PC-9 (cell line): ENCODE measurements around the gene RPS3A. TPM values are rescaled to one million over a fixed set of nuclear protein-coding genes. Genes with fewer than 3 reads are reported as not detected.

Experiments
- BruUV-seq: library from RNA; stranded (reverse); fragments of 400-500 nt; replicated peaks from 2 replicates; lab custom pipeline; 2021; lab: Mats Ljungman, UMichigan
- CTCF ChIA-PET: fragments of 300-600 bp; sonication (Branson Sonifier 250); formaldehyde crosslinking; loops from one replicate; lab custom pipeline; 2022; ENCODE audit warnings: antibody characterized with exemption; lab: Charles Lee
- POLR2A ChIA-PET: fragments of 300-600 bp; sonication (Branson Sonifier 250); formaldehyde crosslinking; loops from one replicate; lab custom pipeline; 2022; ENCODE audit warnings: antibody characterized with exemption; ENCODE audit not compliant: unreplicated experiment; lab: Charles Lee
- DNase-seq, 2 experiments: peaks; one replicate each; pipeline versions ENCODE4 v3.0.0 to v3.0.0-alpha.2; 2015 to 2022; ENCODE audit warnings: mixed read lengths in 1 of 2
- H2AFZ ChIP-seq: fragments of 200-600 bp; sonication (generic); 2 replicates; pipeline ENCODE4 v1.8.1; 2017; ENCODE audit warnings: antibody characterized with exemption
- H3F3A ChIP-seq: fragments of 200-600 bp; sonication (generic); 2 replicates; pipeline ENCODE4 v1.8.1; 2017; ENCODE audit warnings: antibody characterized with exemption, mild to moderate bottlenecking, low read depth; ENCODE audit not compliant: insufficient read depth
- H3K27ac ChIP-seq: fragments of 200-600 bp; sonication (generic); 2 replicates; pipeline ENCODE4 v1.6.1; 2016; ENCODE audit warnings: mixed run types
- H3K27me3 ChIP-seq: fragments of 200-600 bp; sonication (generic); 2 replicates; pipeline ENCODE4 v1.6.1; 2016; ENCODE audit warnings: low read depth, mixed run types; ENCODE audit not compliant: insufficient read depth
- H3K36me3 ChIP-seq: fragments of 200-600 bp; sonication (generic); 2 replicates; pipeline ENCODE4 v1.6.1; 2016; ENCODE audit warnings: low read depth, mixed run types
- H3K4me1 ChIP-seq: fragments of 200-600 bp; sonication (generic); replicated peaks from 2 replicates; pipeline ENCODE4 v1.6.1; 2016; ENCODE audit warnings: mixed run types; ENCODE audit not compliant: insufficient read depth
- H3K4me2 ChIP-seq: fragments of 200-600 bp; sonication (generic); 2 replicates; pipeline ENCODE4 v1.6.1; 2017; ENCODE audit warnings: mixed run types
- H3K4me3 ChIP-seq: fragments of 200-600 bp; sonication (generic); 2 replicates; pipeline ENCODE4 v1.6.1; 2016; ENCODE audit warnings: mixed run types
- H3K79me2 ChIP-seq: fragments of 200-600 bp; sonication (generic); 2 replicates; pipeline ENCODE4 v1.6.1; 2017; ENCODE audit warnings: low read depth, mixed run types
- H3K9me2 ChIP-seq: fragments of 200-600 bp; sonication (generic); 2 replicates; pipeline ENCODE4 v1.8.1; 2017; ENCODE audit warnings: mild to moderate bottlenecking; ENCODE audit not compliant: insufficient read depth
- H3K9me3 ChIP-seq: fragments of 200-600 bp; sonication (generic); 2 replicates; pipeline ENCODE4 v1.8.1; 2016; ENCODE audit warnings: low read depth; ENCODE audit not compliant: insufficient read depth
- H4K20me1 ChIP-seq: fragments of 200-600 bp; sonication (generic); 2 replicates; pipeline ENCODE4 v1.8.1; 2017; ENCODE audit not compliant: insufficient read depth
- EZH2 ChIP-seq: fragments of 200-600 bp; sonication (generic); IDR thresholded peaks from 2 replicates; pipeline ENCODE4 v1.8.0; 2017; ENCODE audit warnings: antibody characterized with exemption, low read depth
- intact Hi-C: fragments of 100-400 bp; cut with micrococcal nuclease; formaldehyde crosslinking; loops from one replicate; pipeline ENCODE4 v1.10.0; 2022; ENCODE audit not compliant: unreplicated experiment
- total RNA-seq: library from RNA; stranded (reverse); gene quantifications from 2 replicates; pipeline ENCODE4 v1.2.3, GENCODE V29; 2021
- TF ChIP-seq, protein P1 (sequence below): fragments of 200-600 bp; sonication (generic); conservative IDR thresholded peaks from 2 replicates; pipeline ENCODE4 v1.6.1; 2017; ENCODE audit warnings: mixed run types, antibody characterized with exemption, mild to moderate bottlenecking, moderate library complexity

RPS3A gene
- total RNA-seq, 1 experiment from 2014 or later = 1,663 TPM

DNA sequence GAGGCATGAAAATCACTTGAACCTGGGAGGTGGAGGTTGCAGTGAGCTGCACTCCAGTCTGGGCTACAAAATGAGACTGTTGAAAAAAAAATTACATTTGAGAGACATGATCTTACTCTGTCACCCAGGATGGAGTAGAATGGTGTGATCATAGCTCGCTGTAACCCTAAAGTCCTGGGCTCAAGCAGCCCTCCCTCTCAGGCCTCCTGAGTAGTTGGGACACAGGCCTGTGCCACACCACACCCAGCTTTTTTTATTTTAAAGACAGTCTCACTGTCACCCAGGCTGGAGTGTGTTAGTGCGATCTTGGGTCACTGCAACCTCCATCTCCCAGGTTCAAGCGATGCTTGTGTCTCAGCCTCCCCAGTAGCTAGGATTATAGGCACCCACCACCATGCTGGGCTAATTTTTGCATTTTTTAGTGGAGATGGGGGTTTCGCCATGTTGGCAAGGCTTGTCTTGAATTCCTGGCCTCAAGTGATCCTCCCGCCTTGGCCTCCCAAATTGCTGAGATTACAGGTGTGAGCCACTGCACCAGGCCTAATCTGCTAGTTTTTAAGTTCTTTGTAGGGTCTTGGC, 6.1 kb downstream of the RPS3A start:
- Histone ChIP-seq H3K4me1 (peaks cover 9% of the 10 kb centered on the region; the same call in 1 of the 2 replicates), H4K20me1 (peaks cover 51% of the 10 kb centered on the region), H3K79me2 (peaks cover 32% of the 10 kb centered on the region), H3F3A (peaks cover 70% of the 10 kb centered on the region), H3K27ac (no peak overlapping the region), H3K9me3 (no peaks in the 10 kb centered on the region), H2AFZ (no peak overlapping the region), H3K4me3 (no peak overlapping the region), H3K36me3 (peaks cover 27% of the 10 kb centered on the region), H3K9me2 (no peaks in the 10 kb centered on the region), H3K27me3 (no peaks in the 10 kb centered on the region), H3K4me2 (no peak overlapping the region)
- DNase-seq = no peak
- intact Hi-C loops = no loop called here
- TF ChIP-seq, protein P1, sequence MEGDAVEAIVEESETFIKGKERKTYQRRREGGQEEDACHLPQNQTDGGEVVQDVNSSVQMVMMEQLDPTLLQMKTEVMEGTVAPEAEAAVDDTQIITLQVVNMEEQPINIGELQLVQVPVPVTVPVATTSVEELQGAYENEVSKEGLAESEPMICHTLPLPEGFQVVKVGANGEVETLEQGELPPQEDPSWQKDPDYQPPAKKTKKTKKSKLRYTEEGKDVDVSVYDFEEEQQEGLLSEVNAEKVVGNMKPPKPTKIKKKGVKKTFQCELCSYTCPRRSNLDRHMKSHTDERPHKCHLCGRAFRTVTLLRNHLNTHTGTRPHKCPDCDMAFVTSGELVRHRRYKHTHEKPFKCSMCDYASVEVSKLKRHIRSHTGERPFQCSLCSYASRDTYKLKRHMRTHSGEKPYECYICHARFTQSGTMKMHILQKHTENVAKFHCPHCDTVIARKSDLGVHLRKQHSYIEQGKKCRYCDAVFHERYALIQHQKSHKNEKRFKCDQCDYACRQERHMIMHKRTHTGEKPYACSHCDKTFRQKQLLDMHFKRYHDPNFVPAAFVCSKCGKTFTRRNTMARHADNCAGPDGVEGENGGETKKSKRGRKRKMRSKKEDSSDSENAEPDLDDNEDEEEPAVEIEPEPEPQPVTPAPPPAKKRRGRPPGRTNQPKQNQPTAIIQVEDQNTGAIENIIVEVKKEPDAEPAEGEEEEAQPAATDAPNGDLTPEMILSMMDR = no peak
- no peak for TF ChIP-seq EZH2
- no TSS peak for BruUV-seq
- POLR2A ChIA-PET = interaction anchor here (0.6 to 0.7 kb wide), 3 partner anchors 173 to 318 kb away, joined by 3 to 7 read pairs (median 4); no protein-coding TSS in a partner anchor
- CTCF ChIA-PET = no interaction called here

DNA sequence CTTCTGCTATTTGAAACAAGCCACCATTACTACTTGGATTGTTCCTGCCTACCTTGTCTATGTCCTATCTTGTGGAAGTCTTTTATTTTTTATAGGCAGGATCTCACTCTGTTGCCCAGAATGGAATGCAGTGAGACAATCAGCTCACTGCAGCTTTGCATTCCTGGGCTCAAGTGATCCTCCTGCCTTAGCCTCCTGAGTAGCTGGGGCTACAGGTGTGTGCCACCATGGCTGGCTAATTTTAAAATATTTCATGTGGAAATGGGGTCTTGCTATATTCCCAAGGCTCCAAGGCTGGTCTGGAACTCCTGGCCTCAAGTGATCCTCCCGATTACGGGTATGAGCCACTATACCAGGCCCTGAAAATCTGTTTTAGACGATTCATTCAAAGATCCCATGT, 7.6 kb downstream of the RPS3A start:
- peaks cover 17% of the 10 kb centered on the region for H3K79me2 ChIP-seq
- 0 out of 2 replicates have a peak, but pooled peaks cover under 1% of the 10 kb centered on the region for H3K4me1 ChIP-seq
- H4K20me1 ChIP-seq = peaks cover 36% of the 10 kb centered on the region
- TF ChIP-seq EZH2 = no peak
- TF ChIP-seq, protein P1 = no peak
- no peaks in the 10 kb centered on the region for H3K27me3 ChIP-seq
- H2AFZ ChIP-seq = no peak overlapping the region
- H3F3A ChIP-seq = peaks cover 55% of the 10 kb centered on the region
- intact Hi-C loops = no loop called here
- ChIA-PET POLR2A (no interaction called here), CTCF (no interaction called here)
- peaks cover 13% of the 10 kb centered on the region for H3K36me3 ChIP-seq
- no peak for DNase-seq
- no TSS peak for BruUV-seq
- no peak overlapping the region for H3K4me2 ChIP-seq
- no peaks in the 10 kb centered on the region for H3K9me2 ChIP-seq
- H3K9me3 ChIP-seq = no peaks in the 10 kb centered on the region
- H3K4me3 ChIP-seq = no peak overlapping the region
- no peak overlapping the region for H3K27ac ChIP-seq

DNA sequence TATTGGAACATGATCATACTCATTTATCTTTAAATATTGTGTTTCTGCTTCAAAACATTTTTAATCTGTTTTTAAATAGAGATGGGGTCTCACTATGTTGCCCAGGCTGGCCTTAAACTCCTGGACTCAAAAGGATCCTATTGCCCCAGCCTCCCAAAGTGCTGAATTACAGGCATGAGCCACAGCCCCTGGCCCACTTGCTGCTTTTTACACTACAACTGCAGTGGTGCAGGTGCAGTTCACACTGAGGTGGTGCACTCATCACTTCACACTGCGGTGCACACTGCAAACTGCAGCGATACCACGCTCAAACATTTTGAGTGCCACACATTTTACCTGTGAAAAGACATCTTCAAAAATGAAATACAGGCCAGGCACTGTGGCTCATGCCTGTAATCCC, 10.8 kb downstream of the RPS3A start:
- H3K4me3 ChIP-seq = no peak overlapping the region
- no peaks in the 10 kb centered on the region for H3K27me3 ChIP-seq
- H3K4me2 ChIP-seq = no peak overlapping the region
- H3K79me2 ChIP-seq = no peaks in the 10 kb centered on the region
- H3K27ac ChIP-seq = no peak overlapping the region
- intact Hi-C loops = loop anchor here (10.0 kb wide), 1 partner anchor 1275 kb away; no protein-coding TSS in a partner anchor
- H2AFZ ChIP-seq = no peak overlapping the region
- no peak for TF ChIP-seq EZH2
- TF ChIP-seq, protein P1 = no peak
- no peak for DNase-seq
- no peaks in the 10 kb centered on the region for H3K9me2 ChIP-seq
- H3K9me3 ChIP-seq = no peaks in the 10 kb centered on the region
- H3F3A ChIP-seq = peaks cover 26% of the 10 kb centered on the region
- no peaks in the 10 kb centered on the region for H3K4me1 ChIP-seq
- H3K36me3 ChIP-seq = no peaks in the 10 kb centered on the region; the same call in 1 of the 2 replicates
- POLR2A ChIA-PET = no interaction called here
- no TSS peak for BruUV-seq
- peaks cover 11% of the 10 kb centered on the region; the same call in 1 of the 2 replicates for H4K20me1 ChIP-seq
- CTCF ChIA-PET = no interaction called here
